Measurements from ENCODE around the gene THADA.

Gene THADA

GRCh38 chr2:43197588-43197896 is 398.3 kb downstream of the THADA start:
- no peak for TF ChIP-seq SIN3A (IDR thresholded peaks at IDR 0.05; ENCODE audit: borderline replicate concordance, insufficient read depth, low read length)

DNA sequence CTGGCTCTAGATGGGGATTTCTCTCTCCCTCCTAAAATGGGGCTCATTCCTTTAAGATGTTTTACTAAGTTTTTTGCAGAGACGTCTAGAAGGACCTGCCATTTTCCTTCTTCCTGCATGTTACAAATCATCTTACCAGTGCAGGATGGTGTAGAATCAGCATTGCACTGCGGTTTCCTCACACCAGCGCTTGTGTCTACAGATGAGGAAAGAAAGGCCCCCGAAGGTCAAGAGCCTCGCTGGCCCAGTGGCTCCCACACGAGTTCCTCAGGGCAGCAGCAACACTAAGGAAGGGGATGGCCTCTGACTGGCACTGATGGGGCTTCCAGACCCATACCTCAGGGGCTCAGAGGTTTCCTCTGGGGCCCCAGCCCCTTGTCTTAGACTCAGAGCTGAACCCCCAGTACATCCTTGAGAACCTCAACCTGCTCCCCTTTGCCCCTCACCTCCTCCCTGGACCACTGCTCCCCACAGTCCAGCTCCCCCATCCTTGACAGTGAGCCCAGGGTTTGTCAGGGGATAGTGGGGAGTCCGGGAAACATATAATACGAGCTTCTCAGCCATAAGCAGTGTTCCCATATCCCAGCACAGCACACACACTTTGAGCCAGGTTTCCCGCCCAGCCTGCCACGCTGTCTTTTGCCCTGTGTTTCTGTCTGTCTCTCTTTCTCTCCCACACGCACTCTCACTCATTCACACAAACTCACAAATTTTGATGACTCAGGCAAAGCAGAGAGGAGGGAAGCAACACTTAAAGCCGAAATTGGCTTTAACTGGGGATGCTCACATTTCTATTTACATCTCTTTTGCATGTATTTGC is 398.9 kb downstream of the THADA start:
- no peak for TF ChIP-seq FOXP2 (optimal IDR thresholded peaks at IDR 0.05; ENCODE audit: borderline replicate concordance, extremely low read depth, extremely low read length, insufficient read depth)
- no peak for TF ChIP-seq TAF1 (IDR thresholded peaks at IDR 0.05; ENCODE audit: borderline replicate concordance, insufficient read depth, low read length)
- no peak for TF ChIP-seq POLR2AphosphoS5 (IDR thresholded peaks at IDR 0.05; ENCODE audit: low read depth, low read length)
- TF ChIP-seq SIN3A (IDR thresholded peaks at IDR 0.05; ENCODE audit: borderline replicate concordance, insufficient read depth, low read length): no peak
- TF ChIP-seq, protein P1, sequence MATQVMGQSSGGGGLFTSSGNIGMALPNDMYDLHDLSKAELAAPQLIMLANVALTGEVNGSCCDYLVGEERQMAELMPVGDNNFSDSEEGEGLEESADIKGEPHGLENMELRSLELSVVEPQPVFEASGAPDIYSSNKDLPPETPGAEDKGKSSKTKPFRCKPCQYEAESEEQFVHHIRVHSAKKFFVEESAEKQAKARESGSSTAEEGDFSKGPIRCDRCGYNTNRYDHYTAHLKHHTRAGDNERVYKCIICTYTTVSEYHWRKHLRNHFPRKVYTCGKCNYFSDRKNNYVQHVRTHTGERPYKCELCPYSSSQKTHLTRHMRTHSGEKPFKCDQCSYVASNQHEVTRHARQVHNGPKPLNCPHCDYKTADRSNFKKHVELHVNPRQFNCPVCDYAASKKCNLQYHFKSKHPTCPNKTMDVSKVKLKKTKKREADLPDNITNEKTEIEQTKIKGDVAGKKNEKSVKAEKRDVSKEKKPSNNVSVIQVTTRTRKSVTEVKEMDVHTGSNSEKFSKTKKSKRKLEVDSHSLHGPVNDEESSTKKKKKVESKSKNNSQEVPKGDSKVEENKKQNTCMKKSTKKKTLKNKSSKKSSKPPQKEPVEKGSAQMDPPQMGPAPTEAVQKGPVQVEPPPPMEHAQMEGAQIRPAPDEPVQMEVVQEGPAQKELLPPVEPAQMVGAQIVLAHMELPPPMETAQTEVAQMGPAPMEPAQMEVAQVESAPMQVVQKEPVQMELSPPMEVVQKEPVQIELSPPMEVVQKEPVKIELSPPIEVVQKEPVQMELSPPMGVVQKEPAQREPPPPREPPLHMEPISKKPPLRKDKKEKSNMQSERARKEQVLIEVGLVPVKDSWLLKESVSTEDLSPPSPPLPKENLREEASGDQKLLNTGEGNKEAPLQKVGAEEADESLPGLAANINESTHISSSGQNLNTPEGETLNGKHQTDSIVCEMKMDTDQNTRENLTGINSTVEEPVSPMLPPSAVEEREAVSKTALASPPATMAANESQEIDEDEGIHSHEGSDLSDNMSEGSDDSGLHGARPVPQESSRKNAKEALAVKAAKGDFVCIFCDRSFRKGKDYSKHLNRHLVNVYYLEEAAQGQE (IDR thresholded peaks at IDR 0.05; ENCODE audit: insufficient read depth in 1 of 2, low read depth in 2 of 2, low read length in 2 of 2): no peak

DNA sequence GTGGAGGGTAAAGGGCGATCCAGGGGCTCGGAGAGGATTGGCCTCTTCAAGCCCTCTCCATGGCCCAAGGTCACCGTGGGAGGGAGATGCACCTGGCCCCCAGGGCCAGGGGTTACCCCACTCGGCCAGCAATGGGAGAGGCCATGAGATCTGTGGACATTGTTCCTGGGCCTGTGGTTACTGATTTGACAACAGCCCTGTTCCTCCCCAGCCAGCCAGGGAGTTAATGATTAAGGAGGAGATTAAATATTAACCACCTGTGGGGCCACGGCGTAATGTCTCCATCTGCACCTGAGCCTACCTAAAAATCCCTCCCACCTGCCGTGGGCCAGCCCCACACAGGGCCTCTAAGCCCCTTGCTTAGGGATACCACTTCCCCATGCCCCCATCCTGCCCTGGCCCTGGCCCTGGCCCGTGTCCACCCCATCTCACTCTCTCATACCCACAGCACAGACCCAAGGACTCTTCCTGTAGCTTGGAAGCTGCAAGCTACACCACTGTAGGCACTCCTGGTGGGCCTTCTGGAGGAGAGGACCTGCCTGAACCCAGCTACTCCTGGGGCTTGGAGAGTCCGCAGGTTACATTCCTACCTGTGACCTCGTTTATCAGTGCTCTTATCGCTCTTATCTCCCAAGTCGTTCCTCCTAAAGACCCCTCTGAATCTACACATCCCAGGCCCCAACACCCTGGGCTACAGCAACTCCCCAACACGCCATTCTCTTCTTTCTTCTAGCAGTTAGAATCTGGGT is 401.5 kb downstream of the THADA start:
- TF ChIP-seq TAF1 (IDR thresholded peaks at IDR 0.05; ENCODE audit: borderline replicate concordance, insufficient read depth, low read length) (no peak), POLR2AphosphoS5 (IDR thresholded peaks at IDR 0.05; ENCODE audit: low read depth, low read length) (no peak), FOXP2 (optimal IDR thresholded peaks at IDR 0.05; ENCODE audit: borderline replicate concordance, extremely low read depth, extremely low read length, insufficient read depth) (no peak), SIN3A (IDR thresholded peaks at IDR 0.05; ENCODE audit: borderline replicate concordance, insufficient read depth, low read length) (no peak)
- TF ChIP-seq, protein P1 (IDR thresholded peaks at IDR 0.05; ENCODE audit: insufficient read depth in 1 of 2, low read depth in 2 of 2, low read length in 2 of 2): no peak

DNA sequence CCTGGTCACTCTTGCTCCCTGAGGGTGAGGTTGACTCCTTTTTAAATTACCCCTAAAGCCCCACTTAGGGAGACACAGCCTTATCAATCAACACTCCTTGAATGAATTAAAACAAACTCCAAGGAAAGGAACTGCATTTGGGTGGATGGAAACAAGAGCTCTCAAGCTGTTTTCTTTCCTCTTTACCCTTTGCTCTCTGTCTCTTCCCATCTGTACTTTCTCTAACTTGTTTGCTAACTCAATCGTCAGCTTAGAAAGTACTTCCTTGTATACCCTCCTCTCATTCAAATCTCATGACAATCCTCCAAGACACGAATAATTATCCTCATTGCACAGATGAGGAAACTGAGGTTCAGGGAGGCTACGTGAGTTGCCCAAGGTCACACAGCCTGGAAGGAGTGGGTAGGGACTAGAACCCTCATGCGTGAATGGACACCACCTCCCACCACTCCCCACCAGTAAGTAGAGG is 402.2 kb downstream of the THADA start:
- no peak for TF ChIP-seq TAF1 (IDR thresholded peaks at IDR 0.05; ENCODE audit: borderline replicate concordance, insufficient read depth, low read length)
- TF ChIP-seq POLR2AphosphoS5 (IDR thresholded peaks at IDR 0.05; ENCODE audit: low read depth, low read length): no peak
- TF ChIP-seq, protein P1 (IDR thresholded peaks at IDR 0.05; ENCODE audit: insufficient read depth in 1 of 2, low read depth in 2 of 2, low read length in 2 of 2): no peak
- no peak for TF ChIP-seq SIN3A (IDR thresholded peaks at IDR 0.05; ENCODE audit: borderline replicate concordance, insufficient read depth, low read length)
- TF ChIP-seq FOXP2 (optimal IDR thresholded peaks at IDR 0.05; ENCODE audit: borderline replicate concordance, extremely low read depth, extremely low read length, insufficient read depth): no peak

DNA sequence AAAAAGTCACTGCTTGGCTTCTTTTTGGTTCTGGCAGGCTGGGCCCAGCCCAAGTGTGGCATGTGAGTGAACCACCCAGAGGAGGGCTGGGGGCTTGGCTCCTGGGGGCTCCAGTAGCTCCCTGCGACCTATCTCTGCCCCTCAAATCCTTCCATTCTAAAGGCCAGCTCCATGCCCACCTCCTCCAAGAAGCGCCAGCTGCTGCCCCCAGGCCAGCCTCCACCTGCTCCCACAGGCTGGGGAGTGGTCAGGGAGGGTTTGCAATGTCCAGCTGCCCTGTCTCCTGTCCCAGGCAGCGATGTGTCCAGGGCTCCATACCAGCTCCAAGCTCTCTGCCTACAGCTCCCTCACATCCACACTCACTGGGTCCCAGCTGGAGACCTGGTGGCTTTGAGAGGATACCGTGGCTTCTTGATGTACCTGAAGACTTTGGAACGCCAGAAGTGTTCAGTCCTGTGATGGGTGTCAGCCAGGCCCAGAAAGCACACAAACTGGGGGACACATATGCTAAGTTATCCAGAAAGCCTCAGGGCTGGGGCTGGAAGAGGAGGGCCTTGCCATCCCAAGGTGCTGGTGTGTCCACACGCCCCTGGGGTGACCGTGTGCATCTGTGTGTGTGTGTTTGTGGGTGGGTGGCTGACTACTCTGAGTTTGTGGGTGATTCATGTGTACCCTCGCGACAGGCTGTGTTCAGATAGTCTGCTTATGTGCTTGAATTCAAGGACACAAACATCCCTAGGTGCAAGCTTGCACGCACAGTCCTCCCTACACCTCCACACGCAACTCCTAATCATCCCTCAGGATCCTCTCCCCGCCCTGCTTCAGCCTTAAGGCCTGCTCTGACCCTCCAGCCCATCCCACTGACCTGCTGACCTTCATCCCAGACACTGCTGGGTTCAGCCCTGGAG is 402.8 kb downstream of the THADA start:
- TF ChIP-seq SIN3A (IDR thresholded peaks at IDR 0.05; ENCODE audit: borderline replicate concordance, insufficient read depth, low read length) (no peak), POLR2AphosphoS5 (IDR thresholded peaks at IDR 0.05; ENCODE audit: low read depth, low read length) (no peak), TAF1 (IDR thresholded peaks at IDR 0.05; ENCODE audit: borderline replicate concordance, insufficient read depth, low read length) (no peak), FOXP2 (optimal IDR thresholded peaks at IDR 0.05; ENCODE audit: borderline replicate concordance, extremely low read depth, extremely low read length, insufficient read depth) (no peak)
- TF ChIP-seq, protein P1 (IDR thresholded peaks at IDR 0.05; ENCODE audit: insufficient read depth in 1 of 2, low read depth in 2 of 2, low read length in 2 of 2): no peak
